ENCODE data around the gene RPA3.

The RPA3 gene

DNA sequence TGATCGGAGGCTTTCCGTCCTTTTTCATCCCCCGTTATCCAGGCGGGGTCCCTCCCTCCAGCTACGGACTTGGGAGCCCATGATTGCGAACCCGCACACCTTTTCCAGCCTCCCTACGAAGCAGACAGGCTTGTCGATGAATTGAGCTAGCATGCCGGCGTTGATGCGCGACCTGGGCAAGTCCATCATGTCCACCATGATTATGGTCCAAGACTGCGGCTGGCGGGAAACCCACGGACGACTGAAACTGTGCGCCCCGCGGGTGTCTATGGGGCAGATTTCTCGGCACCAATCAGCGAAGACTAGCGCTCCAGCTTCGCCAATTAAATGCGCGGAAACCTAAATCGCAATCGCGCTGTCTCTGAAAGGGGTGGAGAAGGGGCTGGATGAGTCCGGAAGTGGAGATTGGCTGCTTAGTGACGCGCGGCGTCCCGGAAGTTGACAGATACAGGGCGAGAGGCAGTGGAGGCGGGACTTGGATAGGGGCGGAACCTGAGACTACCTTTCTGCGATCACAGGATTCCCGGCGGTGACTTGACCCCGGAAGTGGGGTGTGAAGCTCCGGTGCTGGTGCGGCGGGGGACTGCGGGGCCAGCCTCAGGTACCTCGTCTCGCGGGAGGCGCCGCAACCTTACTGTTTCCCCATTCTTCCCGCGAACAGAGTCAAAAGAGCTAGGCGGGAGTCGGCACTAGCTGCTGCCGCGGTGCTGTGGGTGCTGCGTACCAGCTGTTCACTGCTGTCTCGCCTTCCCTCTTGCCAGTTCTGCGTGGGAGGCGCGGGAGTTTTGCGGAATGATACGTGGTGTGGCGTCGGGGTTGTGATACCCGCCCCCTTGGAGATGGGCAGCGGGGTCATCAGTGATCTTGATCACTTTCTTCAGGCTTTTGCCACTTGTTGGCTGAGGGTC, 77.9 kb downstream of the RPA3 start, which contains the start of gene UMAD1:
TSS of gene UMAD1 (plus strand) at position 532 of the 908 bp plus-strand sequence. CDS start 32,620 bp downstream, outside the sequence.
- peak; percentile 98 for ATAC-seq
- H3K9me3 Mint-ChIP-seq, result no peaks in the 10 kb centered on the region
- H3K36me3 Mint-ChIP-seq (ENCODE audit: low read depth), result peaks cover 46% of the 10 kb centered on the region
- peak; percentile 95 for DNase-seq
- H3K27me3 Mint-ChIP-seq, result no peaks in the 10 kb centered on the region
- H3K27ac Mint-ChIP-seq, result peak within 1 kb of the TSS; percentile 100
- H3K4me3 Mint-ChIP-seq, result peak within 1 kb of the TSS; percentile 98
- peaks cover 56% of the 10 kb centered on the region for H3K4me1 Mint-ChIP-seq

GRCh38 chr7:7639847-7640220, 78.6 kb downstream of the RPA3 start:
- peaks cover 55% of the 10 kb centered on the region for H3K4me1 Mint-ChIP-seq
- H3K36me3 Mint-ChIP-seq (ENCODE audit: low read depth), result peaks cover 46% of the 10 kb centered on the region
- H3K4me3 Mint-ChIP-seq, result peak overlapping the region; percentile 98
- ATAC-seq, result peak; percentile 25
- peak overlapping the region; percentile 100 for H3K27ac Mint-ChIP-seq
- DNase-seq, result no peak
- no peaks in the 10 kb centered on the region for H3K9me3 Mint-ChIP-seq
- H3K27me3 Mint-ChIP-seq, result no peaks in the 10 kb centered on the region

- peaks cover 44% of the 10 kb centered on the region for H3K36me3 Mint-ChIP-seq (ENCODE audit: low read depth)
- ATAC-seq (no peak), DNase-seq (no peak)
- no peaks in the 10 kb centered on the region for H3K9me3 Mint-ChIP-seq
- H3K4me3 Mint-ChIP-seq, result peak overlapping the region; percentile 98
- H3K27ac Mint-ChIP-seq, result peak overlapping the region; percentile 100
- no peaks in the 10 kb centered on the region for H3K27me3 Mint-ChIP-seq
- peaks cover 52% of the 10 kb centered on the region for H3K4me1 Mint-ChIP-seq
These were observed 79.0 kb downstream of the RPA3 start for GRCh38 chr7:7639421-7639820.

DNA sequence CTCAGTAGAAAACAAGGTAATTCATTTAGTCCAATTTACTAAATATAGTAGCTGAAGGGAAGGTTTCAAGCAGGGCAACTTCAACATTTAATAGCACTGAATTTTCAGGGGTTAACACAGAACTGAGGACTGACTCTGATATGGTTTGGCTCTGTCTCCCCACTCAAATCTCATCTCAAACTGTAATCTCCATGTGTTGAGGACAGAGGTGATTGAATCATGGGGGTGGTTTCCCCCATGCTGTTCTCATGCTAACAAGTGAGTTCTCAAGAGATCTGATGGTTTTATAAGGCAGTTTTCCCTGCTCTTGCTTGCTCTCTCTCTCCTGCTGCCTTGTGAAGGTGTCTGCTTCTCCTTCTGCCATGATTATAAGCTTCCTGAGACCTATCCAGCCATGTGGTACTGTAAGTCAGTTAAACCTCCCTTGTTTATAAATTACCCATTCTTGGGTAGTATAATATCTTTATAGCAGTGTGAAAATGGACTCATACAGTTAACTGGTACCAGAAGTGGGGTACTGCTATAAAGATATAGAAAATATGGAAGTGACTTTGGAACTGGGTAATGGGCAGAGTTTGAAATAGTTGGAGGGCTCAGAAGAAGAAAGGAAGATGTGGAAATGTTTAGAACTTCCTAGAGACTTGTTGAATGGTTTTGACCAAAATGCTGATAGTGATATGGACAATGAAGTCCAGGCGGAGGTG, 87.6 kb downstream of the RPA3 start:
- Mint-ChIP-seq H3K36me3 (ENCODE audit: low read depth) (peaks cover 6% of the 10 kb centered on the region), H3K4me1 (peaks cover 2% of the 10 kb centered on the region), H3K9me3 (peaks cover 12% of the 10 kb centered on the region), H3K27me3 (no peaks in the 10 kb centered on the region), H3K4me3 (no peak overlapping the region), H3K27ac (no peak overlapping the region)
- no peak for ATAC-seq
- no peak for DNase-seq

GRCh38 chr7:7628476-7628875, 89.9 kb downstream of the RPA3 start:
- Mint-ChIP-seq H3K4me3 (no peak overlapping the region), H3K27me3 (no peaks in the 10 kb centered on the region), H3K36me3 (ENCODE audit: low read depth) (peaks cover 1% of the 10 kb centered on the region), H3K4me1 (peaks cover 2% of the 10 kb centered on the region), H3K27ac (no peak overlapping the region), H3K9me3 (peaks cover 15% of the 10 kb centered on the region)
- DNase-seq, result no peak
- ATAC-seq, result no peak

DNA sequence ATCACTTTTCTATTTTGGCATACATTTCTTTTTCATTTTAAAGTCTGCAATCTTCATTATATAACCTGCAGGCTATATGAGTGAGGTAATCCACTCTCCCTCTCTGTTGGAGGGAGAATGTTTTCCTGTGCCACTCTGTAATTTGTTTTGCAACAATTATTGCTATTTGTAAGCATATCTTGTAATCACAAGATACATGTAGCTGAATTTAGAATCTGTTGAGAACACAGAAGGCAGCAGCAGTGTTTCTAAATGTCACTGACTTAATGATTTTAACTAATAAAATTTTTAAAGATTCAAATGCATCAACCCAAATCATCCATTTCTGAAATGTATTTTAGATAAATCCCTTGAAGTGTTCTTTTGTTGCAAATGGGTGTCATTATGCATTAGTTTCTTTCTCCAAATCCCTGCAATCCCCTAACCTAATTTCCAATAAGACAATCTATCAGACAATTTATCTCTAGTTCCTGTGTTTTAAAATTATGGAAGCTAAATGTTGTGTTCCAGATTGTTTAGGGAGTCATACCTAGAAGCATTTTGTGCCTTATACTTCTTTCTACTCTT, 97.7 kb downstream of the RPA3 start:
- Mint-ChIP-seq H3K4me3 (no peak overlapping the region), H3K27me3 (no peaks in the 10 kb centered on the region), H3K9me3 (peaks cover 2% of the 10 kb centered on the region), H3K27ac (no peak overlapping the region), H3K36me3 (ENCODE audit: low read depth) (no peaks in the 10 kb centered on the region), H3K4me1 (peaks cover 7% of the 10 kb centered on the region)
- no peak for DNase-seq
- no peak for ATAC-seq

DNA sequence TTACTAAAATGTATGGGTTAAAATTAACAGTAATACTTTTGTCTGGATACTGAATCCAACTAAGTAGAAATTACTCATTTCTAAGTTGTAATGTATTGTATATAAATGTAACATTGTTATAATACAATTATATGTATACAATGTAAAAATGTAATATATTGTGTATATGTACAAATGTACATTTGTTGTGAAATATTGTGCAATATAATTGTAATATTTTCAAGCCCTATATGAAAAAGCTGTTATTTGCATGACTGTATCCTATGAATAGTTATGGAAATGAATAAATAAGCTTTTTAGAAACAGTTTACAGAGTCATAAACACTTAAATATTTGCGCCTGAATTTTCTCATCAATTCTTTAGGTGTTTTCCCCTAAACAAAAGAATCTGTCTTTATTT, 98.2 kb downstream of the RPA3 start:
- no peak overlapping the region for H3K4me3 Mint-ChIP-seq
- no peak for DNase-seq
- no peak overlapping the region for H3K27ac Mint-ChIP-seq

GRCh38 chr7:7618410-7618809, 100.0 kb downstream of the RPA3 start:
- Mint-ChIP-seq H3K4me1 (peaks cover 13% of the 10 kb centered on the region), H3K36me3 (ENCODE audit: low read depth) (no peaks in the 10 kb centered on the region), H3K9me3 (no peaks in the 10 kb centered on the region), H3K27me3 (no peaks in the 10 kb centered on the region), H3K27ac (no peak overlapping the region), H3K4me3 (no peak overlapping the region)
- DNase-seq (no peak), ATAC-seq (no peak)

More for the DNA sequence above, 98.2 kb downstream of the RPA3 start:
- Mint-ChIP-seq H3K9me3 (no peaks in the 10 kb centered on the region), H3K36me3 (ENCODE audit: low read depth) (no peaks in the 10 kb centered on the region), H3K27me3 (no peaks in the 10 kb centered on the region), H3K4me1 (peaks cover 8% of the 10 kb centered on the region)
- no peak for ATAC-seq

GRCh38 chr7:7617550-7617949, 100.9 kb downstream of the RPA3 start:
- Mint-ChIP-seq H3K27ac (no peak overlapping the region), H3K27me3 (no peaks in the 10 kb centered on the region), H3K4me3 (no peak overlapping the region), H3K4me1 (peaks cover 13% of the 10 kb centered on the region), H3K36me3 (ENCODE audit: low read depth) (no peaks in the 10 kb centered on the region), H3K9me3 (no peaks in the 10 kb centered on the region)
- DNase-seq (no peak), ATAC-seq (no peak)

GRCh38 chr7:7614018-7614741, 104.2 kb downstream of the RPA3 start:
- Mint-ChIP-seq H3K27me3 (no peaks in the 10 kb centered on the region), H3K9me3 (no peaks in the 10 kb centered on the region), H3K36me3 (ENCODE audit: low read depth) (peaks cover 3% of the 10 kb centered on the region), H3K27ac (no peak overlapping the region), H3K4me3 (no peak overlapping the region), H3K4me1 (peaks cover 15% of the 10 kb centered on the region)
- DNase-seq (no peak), ATAC-seq (peak; percentile 66)

DNA sequence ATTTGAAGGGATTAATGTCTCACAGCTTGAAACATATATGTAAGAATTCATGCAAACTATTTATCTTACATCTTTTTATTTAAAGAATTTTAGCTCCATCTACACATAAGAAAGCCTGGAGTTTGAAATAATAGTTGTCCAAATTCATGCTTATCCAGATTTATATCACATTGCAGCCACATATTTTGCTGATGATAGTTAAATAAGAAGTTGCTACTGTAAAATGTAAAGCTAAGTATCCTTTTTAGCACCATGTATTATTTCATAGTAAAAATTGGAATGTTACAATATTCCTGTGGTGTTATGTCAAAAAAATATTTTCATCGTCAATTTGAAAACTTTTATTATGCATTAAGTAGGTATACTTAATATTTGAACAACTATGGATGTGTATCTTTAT, 105.2 kb downstream of the RPA3 start:
- DNase-seq, result no peak
- Mint-ChIP-seq H3K27me3 (no peaks in the 10 kb centered on the region), H3K9me3 (no peaks in the 10 kb centered on the region), H3K4me1 (peaks cover 16% of the 10 kb centered on the region), H3K27ac (no peak overlapping the region), H3K36me3 (ENCODE audit: low read depth) (peaks cover 4% of the 10 kb centered on the region), H3K4me3 (no peak overlapping the region)
- ATAC-seq, result no peak

DNA sequence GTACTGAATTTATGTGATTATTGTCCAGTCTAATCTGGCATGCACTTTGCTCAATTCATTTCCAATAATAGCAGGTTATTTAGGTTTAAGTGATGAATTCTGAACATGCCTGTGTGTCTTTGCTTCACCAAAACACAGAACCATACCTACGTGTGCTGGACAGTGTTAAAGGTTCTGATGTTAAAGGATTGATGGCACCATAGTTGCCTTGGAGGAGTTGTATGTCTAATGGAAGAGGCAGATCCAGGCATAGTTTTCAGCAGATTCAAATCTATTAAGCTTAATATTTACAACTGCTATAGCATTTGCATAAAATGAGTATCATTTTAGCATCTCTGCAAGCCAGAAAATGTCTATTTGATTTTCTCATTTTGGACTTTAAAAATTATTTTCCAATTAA, 105.9 kb downstream of the RPA3 start:
- Mint-ChIP-seq H3K27me3 (no peaks in the 10 kb centered on the region), H3K9me3 (no peaks in the 10 kb centered on the region), H3K4me1 (peaks cover 13% of the 10 kb centered on the region), H3K4me3 (no peak overlapping the region), H3K27ac (no peak overlapping the region), H3K36me3 (ENCODE audit: low read depth) (peaks cover 8% of the 10 kb centered on the region)
- ATAC-seq, result no peak
- DNase-seq, result no peak

DNA sequence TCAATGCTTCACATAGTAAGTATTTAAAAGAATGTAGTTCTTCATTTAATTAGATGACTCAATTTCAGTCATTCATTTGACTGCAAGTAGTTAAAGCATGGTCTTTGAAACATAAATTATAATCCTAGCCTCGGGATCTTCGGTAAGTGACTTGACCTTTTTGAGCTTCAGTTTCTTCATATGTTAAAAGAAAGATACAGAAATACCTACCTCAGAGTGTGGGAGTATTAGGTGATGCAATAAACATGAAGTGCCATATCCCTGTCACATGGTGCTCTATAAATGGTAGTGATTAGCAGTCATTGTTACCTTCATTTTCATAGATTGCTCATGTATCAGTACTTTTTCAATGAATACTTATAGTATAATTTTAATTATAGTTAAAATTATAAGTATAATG, 109.1 kb downstream of the RPA3 start:
- DNase-seq (no peak), ATAC-seq (no peak)
- no peak overlapping the region for H3K27ac Mint-ChIP-seq
- H3K27me3 Mint-ChIP-seq, result no peaks in the 10 kb centered on the region
- H3K4me3 Mint-ChIP-seq, result no peak overlapping the region
- H3K36me3 Mint-ChIP-seq (ENCODE audit: low read depth), result peaks cover 15% of the 10 kb centered on the region
- no peaks in the 10 kb centered on the region for H3K9me3 Mint-ChIP-seq
- H3K4me1 Mint-ChIP-seq, result peaks cover 6% of the 10 kb centered on the region

- no peak overlapping the region for H3K27ac Mint-ChIP-seq
- ATAC-seq (no peak), DNase-seq (no peak)
- peaks cover 15% of the 10 kb centered on the region for H3K36me3 Mint-ChIP-seq (ENCODE audit: low read depth)
- H3K4me1 Mint-ChIP-seq, result peaks cover 3% of the 10 kb centered on the region
- H3K27me3 Mint-ChIP-seq, result no peaks in the 10 kb centered on the region
- no peak overlapping the region for H3K4me3 Mint-ChIP-seq
- no peaks in the 10 kb centered on the region for H3K9me3 Mint-ChIP-seq
These were observed 111.4 kb downstream of the RPA3 start for GRCh38 chr7:7607010-7607409.

Data from activated naive CD8-positive, alpha-beta T cell treated with anti-CD3 and anti-CD28 coated beads, Interleukin-2, amount 50 U/mL, for 24 hours (primary cell).